ENCODE measurements around the gene C2orf49.

DNA sequence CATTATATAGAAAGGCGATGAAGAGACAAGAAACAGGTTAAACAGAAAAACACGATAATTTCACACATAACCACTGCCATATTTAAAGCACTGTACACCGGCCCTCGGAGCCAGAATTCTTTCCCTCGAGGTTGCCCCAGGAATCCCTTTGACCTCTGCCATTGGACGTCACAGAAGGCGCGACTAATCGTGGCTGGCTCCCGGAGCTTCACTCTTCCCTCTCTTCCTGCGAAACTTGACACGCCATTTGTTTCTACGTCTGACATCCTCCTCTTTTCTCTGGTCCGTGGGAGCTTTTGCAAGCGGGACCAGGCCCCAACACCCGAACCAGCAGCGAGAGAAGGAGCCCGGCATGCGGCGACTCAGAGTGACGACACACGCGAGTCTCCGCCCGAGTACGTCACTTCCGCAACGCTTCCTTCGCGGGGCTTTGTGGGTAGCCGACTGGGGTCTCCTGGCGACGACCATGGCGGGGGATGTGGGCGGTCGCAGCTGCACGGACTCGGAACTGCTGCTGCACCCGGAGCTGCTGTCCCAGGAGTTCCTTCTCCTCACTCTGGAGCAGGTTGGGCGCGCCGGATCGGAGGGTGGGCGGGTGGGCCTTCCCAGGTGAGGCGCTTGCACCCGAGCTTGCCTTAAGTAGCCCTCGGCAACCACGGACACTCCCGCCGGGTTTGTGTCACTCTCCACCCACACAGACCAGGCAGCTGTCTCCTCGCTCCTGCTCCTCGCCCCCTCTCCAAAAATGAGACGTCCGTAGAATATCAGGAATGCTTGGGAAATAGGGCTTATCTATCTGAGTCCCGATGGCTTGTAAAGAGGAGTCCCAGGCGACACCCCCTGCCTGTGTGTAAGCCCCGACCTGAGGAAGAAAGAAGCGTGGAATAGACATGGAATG lies at the start of gene C2orf49:
- TF ChIP-seq GABPA (IDR thresholded peaks at IDR 0.05; ENCODE audit: low read depth) = peak; percentile 78
- TF ChIP-seq, protein P1, sequence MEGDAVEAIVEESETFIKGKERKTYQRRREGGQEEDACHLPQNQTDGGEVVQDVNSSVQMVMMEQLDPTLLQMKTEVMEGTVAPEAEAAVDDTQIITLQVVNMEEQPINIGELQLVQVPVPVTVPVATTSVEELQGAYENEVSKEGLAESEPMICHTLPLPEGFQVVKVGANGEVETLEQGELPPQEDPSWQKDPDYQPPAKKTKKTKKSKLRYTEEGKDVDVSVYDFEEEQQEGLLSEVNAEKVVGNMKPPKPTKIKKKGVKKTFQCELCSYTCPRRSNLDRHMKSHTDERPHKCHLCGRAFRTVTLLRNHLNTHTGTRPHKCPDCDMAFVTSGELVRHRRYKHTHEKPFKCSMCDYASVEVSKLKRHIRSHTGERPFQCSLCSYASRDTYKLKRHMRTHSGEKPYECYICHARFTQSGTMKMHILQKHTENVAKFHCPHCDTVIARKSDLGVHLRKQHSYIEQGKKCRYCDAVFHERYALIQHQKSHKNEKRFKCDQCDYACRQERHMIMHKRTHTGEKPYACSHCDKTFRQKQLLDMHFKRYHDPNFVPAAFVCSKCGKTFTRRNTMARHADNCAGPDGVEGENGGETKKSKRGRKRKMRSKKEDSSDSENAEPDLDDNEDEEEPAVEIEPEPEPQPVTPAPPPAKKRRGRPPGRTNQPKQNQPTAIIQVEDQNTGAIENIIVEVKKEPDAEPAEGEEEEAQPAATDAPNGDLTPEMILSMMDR (IDR thresholded peaks at IDR 0.05; ENCODE audit: insufficient read depth, low read length) = no peak
- TF ChIP-seq, protein P2, sequence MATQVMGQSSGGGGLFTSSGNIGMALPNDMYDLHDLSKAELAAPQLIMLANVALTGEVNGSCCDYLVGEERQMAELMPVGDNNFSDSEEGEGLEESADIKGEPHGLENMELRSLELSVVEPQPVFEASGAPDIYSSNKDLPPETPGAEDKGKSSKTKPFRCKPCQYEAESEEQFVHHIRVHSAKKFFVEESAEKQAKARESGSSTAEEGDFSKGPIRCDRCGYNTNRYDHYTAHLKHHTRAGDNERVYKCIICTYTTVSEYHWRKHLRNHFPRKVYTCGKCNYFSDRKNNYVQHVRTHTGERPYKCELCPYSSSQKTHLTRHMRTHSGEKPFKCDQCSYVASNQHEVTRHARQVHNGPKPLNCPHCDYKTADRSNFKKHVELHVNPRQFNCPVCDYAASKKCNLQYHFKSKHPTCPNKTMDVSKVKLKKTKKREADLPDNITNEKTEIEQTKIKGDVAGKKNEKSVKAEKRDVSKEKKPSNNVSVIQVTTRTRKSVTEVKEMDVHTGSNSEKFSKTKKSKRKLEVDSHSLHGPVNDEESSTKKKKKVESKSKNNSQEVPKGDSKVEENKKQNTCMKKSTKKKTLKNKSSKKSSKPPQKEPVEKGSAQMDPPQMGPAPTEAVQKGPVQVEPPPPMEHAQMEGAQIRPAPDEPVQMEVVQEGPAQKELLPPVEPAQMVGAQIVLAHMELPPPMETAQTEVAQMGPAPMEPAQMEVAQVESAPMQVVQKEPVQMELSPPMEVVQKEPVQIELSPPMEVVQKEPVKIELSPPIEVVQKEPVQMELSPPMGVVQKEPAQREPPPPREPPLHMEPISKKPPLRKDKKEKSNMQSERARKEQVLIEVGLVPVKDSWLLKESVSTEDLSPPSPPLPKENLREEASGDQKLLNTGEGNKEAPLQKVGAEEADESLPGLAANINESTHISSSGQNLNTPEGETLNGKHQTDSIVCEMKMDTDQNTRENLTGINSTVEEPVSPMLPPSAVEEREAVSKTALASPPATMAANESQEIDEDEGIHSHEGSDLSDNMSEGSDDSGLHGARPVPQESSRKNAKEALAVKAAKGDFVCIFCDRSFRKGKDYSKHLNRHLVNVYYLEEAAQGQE (IDR thresholded peaks at IDR 0.05; ENCODE audit: insufficient replicate concordance, low read depth) = no peak
- TF ChIP-seq SPI1 (IDR thresholded peaks at IDR 0.05; ENCODE audit: borderline replicate concordance, low read depth) = peak; percentile 29; the same call in 1 of the 2 replicates

Data from HL-60 (cell line).